H1 (cell line): ENCODE measurements around the gene SLC12A7. TPM values are rescaled to one million over a fixed set of nuclear protein-coding genes. Genes with fewer than 3 reads are reported as not detected.

Source experiments
- CTCF ChIA-PET: fragments of 300-600 bp; sonication (Branson Sonifier 250); formaldehyde crosslinking; loops from one replicate; lab custom pipeline; 2021; ENCODE audit not compliant: partially characterized antibody; lab: Charles Lee
- POLR2A ChIA-PET: fragments of 300-600 bp; sonication (Branson Sonifier 250); formaldehyde crosslinking; loops from one replicate; lab custom pipeline; 2021; ENCODE audit warnings: inconsistent platforms; ENCODE audit not compliant: partially characterized antibody; lab: Charles Lee
- DNase-seq, 2 experiments: peaks; one replicate each; pipeline versions ENCODE4 v3.0.0 to v3.0.0-alpha.2; 2010 to 2022; ENCODE audit warnings: low spot score in 2 of 2, low read depth in 1 of 2, mixed read lengths in 1 of 2
- FAIRE-seq: peaks from 2 replicates; lab custom pipeline; 2011; peaks lifted over from hg19 to GRCh38; lab: Jason Lieb, UNC
- H2AFZ ChIP-seq: 2 replicates; pipeline ENCODE4 v1.8.1; 2012; ENCODE audit warnings: low read length, inconsistent platforms
- H2AK5ac ChIP-seq: 2 replicates; pipeline ENCODE4 v1.6.1; 2013; ENCODE audit warnings: low read depth, low read length
- H2BK120ac ChIP-seq: replicated peaks from 2 replicates; pipeline ENCODE3; 2013; ENCODE audit warnings: low read depth, low read length, inconsistent platforms
- H2BK12ac ChIP-seq: 2 replicates; pipeline ENCODE4 v1.6.1; 2013; ENCODE audit warnings: low read depth, low read length
- H2BK15ac ChIP-seq: 2 replicates; pipeline ENCODE4 v1.6.1; 2013; ENCODE audit warnings: low read length
- H2BK20ac ChIP-seq: 2 replicates; pipeline ENCODE4 v1.6.1; 2013; ENCODE audit warnings: low read length
- H2BK5ac ChIP-seq: 2 replicates; pipeline ENCODE4 v1.6.1; 2013; ENCODE audit warnings: low read depth, low read length
- H3K14ac ChIP-seq: 2 replicates; pipeline ENCODE4 v1.6.1; 2013; ENCODE audit warnings: inconsistent platforms; ENCODE audit not compliant: insufficient read length
- H3K18ac ChIP-seq: 2 replicates; pipeline ENCODE4 v1.6.1; 2013; ENCODE audit warnings: low read length; ENCODE audit errors: extremely low read depth
- H3K23ac ChIP-seq: 2 replicates; pipeline ENCODE4 v1.6.1; 2013; ENCODE audit warnings: inconsistent platforms; ENCODE audit not compliant: insufficient read length
- H3K23me2 ChIP-seq: 2 replicates; pipeline ENCODE4 v1.6.1; 2013; ENCODE audit warnings: low read depth, low read length
- H3K27ac ChIP-seq: 2 replicates; pipeline ENCODE4 v1.6.1; 2011; ENCODE audit warnings: low read depth, low read length, inconsistent platforms
- H3K27me3 ChIP-seq, 4 experiments: replicated peaks in 1 of 4; 1 replicate in 1 of 4; 2 replicates in 3 of 4; pipeline versions ENCODE4 v1.6.1 to v1.8.1; 2011 to 2013; ENCODE audit warnings: low read length in 3 of 4, mild to moderate bottlenecking in 3 of 4, inconsistent platforms in 2 of 4, mixed read lengths in 2 of 4, moderate library complexity in 1 of 4; ENCODE audit not compliant: control insufficient read depth in 3 of 4, insufficient read depth in 3 of 4; ENCODE audit errors: extremely low read depth in 1 of 4
- H3K36me3 ChIP-seq, 4 experiments: 2 replicates each; pipeline versions ENCODE4 v1.6.1 to v1.8.1; 2011 to 2013; ENCODE audit warnings: mild to moderate bottlenecking in 4 of 4, low read length in 3 of 4, moderate library complexity in 2 of 4, control low read depth in 1 of 4, inconsistent platforms in 1 of 4; ENCODE audit not compliant: insufficient read depth in 4 of 4, control insufficient read depth in 2 of 4
- H3K4ac ChIP-seq: replicated peaks from 2 replicates; pipeline ENCODE3; 2013; ENCODE audit warnings: low read length, low read depth, mixed read lengths, inconsistent platforms; ENCODE audit not compliant: insufficient read length
- H3K4me1 ChIP-seq, 4 experiments: replicated peaks in 1 of 4; 1 replicate in 1 of 4; 2 replicates in 3 of 4; pipeline versions ENCODE4 v1.6.1 to v1.8.1; 2011 to 2013; ENCODE audit warnings: low read length in 3 of 4, inconsistent platforms in 2 of 4, mixed read lengths in 1 of 4; ENCODE audit not compliant: insufficient read depth in 4 of 4, control insufficient read depth in 3 of 4
- H3K4me2 ChIP-seq, 2 experiments: 2 replicates each; pipeline versions ENCODE4 v1.6.1 to v1.8.1; 2011 to 2013; ENCODE audit warnings: low read depth in 2 of 2, low read length in 2 of 2, control low read depth in 1 of 2, inconsistent platforms in 1 of 2, mild to moderate bottlenecking in 1 of 2; ENCODE audit not compliant: insufficient read depth in 1 of 2
- H3K4me3 ChIP-seq, 4 experiments: fragments of 200-600, 300-600 bp in 1 of 4; sonication (generic), shearing (Covaris generic), sonication (Bioruptor Twin) in 1 of 4; 2 replicates each; pipeline versions ENCODE4 v1.5.1 to v1.8.1; 2011 to 2016; ENCODE audit warnings: low read length in 4 of 4, low read depth in 3 of 4, control low read depth in 2 of 4, inconsistent platforms in 2 of 4, mild to moderate bottlenecking in 2 of 4, mixed read lengths in 1 of 4, moderate library complexity in 1 of 4; ENCODE audit not compliant: insufficient read depth in 2 of 4; ENCODE audit errors: extremely low read depth in 1 of 4
- H3K56ac ChIP-seq: replicated peaks from 2 replicates; pipeline ENCODE3; 2013; ENCODE audit warnings: low read depth, mild to moderate bottlenecking, mixed read lengths, low read length, inconsistent platforms; ENCODE audit not compliant: insufficient read length
- H3K79me1 ChIP-seq: 2 replicates; pipeline ENCODE4 v1.6.1; 2013; ENCODE audit warnings: low read depth, low read length, control low read depth
- H3K79me2 ChIP-seq, 2 experiments: 2 replicates each; pipeline versions ENCODE4 v1.6.1 to v1.8.1; 2012 to 2013; ENCODE audit warnings: low read length in 2 of 2, mild to moderate bottlenecking in 2 of 2, inconsistent platforms in 1 of 2; ENCODE audit not compliant: insufficient read depth in 2 of 2, control insufficient read depth in 1 of 2
- H3K9ac ChIP-seq, 4 experiments: replicated peaks in 1 of 4; 1 replicate in 1 of 4; 2 replicates in 3 of 4; pipeline versions ENCODE4 v1.6.1 to v1.8.1; 2011 to 2013; ENCODE audit warnings: low read depth in 3 of 4, low read length in 3 of 4, control low read depth in 2 of 4, mild to moderate bottlenecking in 2 of 4, moderate library complexity in 2 of 4, inconsistent platforms in 1 of 4; ENCODE audit errors: extremely low read depth in 1 of 4
- H3K9me3 ChIP-seq, 2 experiments: 2 replicates each; pipeline versions ENCODE4 v1.6.1 to v1.8.1; 2012 to 2013; ENCODE audit warnings: mild to moderate bottlenecking in 2 of 2, moderate library complexity in 2 of 2, control low read depth in 1 of 2, inconsistent platforms in 1 of 2, low read depth in 1 of 2, low read length in 1 of 2, mixed read lengths in 1 of 2; ENCODE audit not compliant: insufficient read depth in 2 of 2
- H4K20me1 ChIP-seq, 2 experiments: replicated peaks in 1 of 2; 2 replicates each; pipeline versions ENCODE3 to v1.8.1; 2011 to 2013; ENCODE audit warnings: inconsistent platforms in 2 of 2, low read length in 2 of 2, mild to moderate bottlenecking in 1 of 2; ENCODE audit not compliant: insufficient read depth in 2 of 2, control insufficient read depth in 1 of 2
- H4K5ac ChIP-seq: 2 replicates; pipeline ENCODE4 v1.6.1; 2013; ENCODE audit warnings: low read length, low read depth, mixed read lengths, inconsistent platforms; ENCODE audit not compliant: insufficient read length
- H4K8ac ChIP-seq: 2 replicates; pipeline ENCODE4 v1.8.0; 2013; ENCODE audit warnings: mild to moderate bottlenecking, moderate library complexity, low read length, inconsistent platforms; ENCODE audit not compliant: insufficient read depth; ENCODE audit errors: extremely low read depth
- H4K91ac ChIP-seq: replicated peaks from 2 replicates; pipeline ENCODE3; 2013; ENCODE audit warnings: low read length, mixed read lengths, inconsistent platforms; ENCODE audit not compliant: insufficient read length
- BACH1 ChIP-seq: IDR thresholded peaks from 2 replicates; pipeline ENCODE4 v1.6.1; 2012; ENCODE audit warnings: low read length, improper control_type of control experiment
- CBX5 ChIP-seq: fragments of 300-800, 300-1000 bp; sonication (generic); IDR thresholded peaks from 2 replicates; pipeline ENCODE4 v1.7.1; 2016; ENCODE audit warnings: antibody characterized with exemption, low read length, low read depth
- CHD1 ChIP-seq: IDR thresholded peaks from 2 replicates; pipeline ENCODE4 v1.6.1; 2012; ENCODE audit warnings: low read depth, low read length, improper control_type of control experiment
- EZH2 ChIP-seq: fragments of 200-600 bp; sonication (generic); IDR thresholded peaks from 2 replicates; pipeline ENCODE4 v1.7.1; 2012; ENCODE audit warnings: low read depth, mild to moderate bottlenecking, moderate library complexity, low read length, inconsistent platforms; ENCODE audit not compliant: severe bottlenecking
- SP1 ChIP-seq: IDR thresholded peaks from 2 replicates; pipeline ENCODE4 v1.6.1; 2011; ENCODE audit warnings: low read depth, low read length
- TBP ChIP-seq: IDR thresholded peaks from 2 replicates; pipeline ENCODE4 v1.6.1; 2011; ENCODE audit warnings: low read depth, low read length, improper control_type of control experiment
- WGBS, 2 experiments: shearing (Covaris generic) in 1 of 2; methylation state at CpG; one replicate each; pipeline versions ENCODE4 v1.1.6 to v1.1.7; 2013 to 2015; ENCODE audit warnings: low lambda C conversion rate in 2 of 2, mixed read lengths in 2 of 2, inconsistent platforms in 1 of 2, low coverage in 1 of 2, missing lambda C conversion rate in 1 of 2; ENCODE audit not compliant: insufficient replicate concordance in 2 of 2, insufficient coverage in 1 of 2, insufficient read length in 1 of 2; ENCODE audit errors: extremely low coverage in 1 of 2, missing lambda C conversion rate in 1 of 2; 5-methylcytosine and 5-hydroxymethylcytosine counted together
- polyA plus RNA-seq, 7 experiments: library from polyadenylated mRNA; depleted of rRNA in 3 of 7; stranded (reverse) in 5 of 7; unstranded in 2 of 7; fragments of >200 nt in 5 of 7; fragments of 200-250 nt in 2 of 7; gene quantifications; 1 replicate in 5 of 7; 2 replicates in 1 of 7; 4 replicates in 1 of 7; pipeline versions ENCODE4 v1.2.1 to v1.2.3, GENCODE V29; 2011 to 2013; ENCODE audit warnings: missing spikeins in 2 of 7, mixed read lengths in 2 of 7
- total RNA-seq: library from RNA; stranded (reverse); fragmentation: NEBNext Ultra II Directional; extraction: Animal tissue kit (Norgen Biotek cat#: 25700); gene quantifications from 2 replicates; pipeline ENCODE4 v1.2.1, GENCODE V29; 2021
- TF ChIP-seq, protein P1 (sequence below): IDR thresholded peaks from 2 replicates; pipeline ENCODE4 v1.6.1; 2012; ENCODE audit warnings: low read length, inconsistent platforms

Gene SLC12A7
- total and polyA plus RNA-seq, 2 of the 8 experiments (the other 6 are each of a cell fraction or from before 2014, with no cell fraction given), result 23.5 to 39.7 TPM

DNA sequence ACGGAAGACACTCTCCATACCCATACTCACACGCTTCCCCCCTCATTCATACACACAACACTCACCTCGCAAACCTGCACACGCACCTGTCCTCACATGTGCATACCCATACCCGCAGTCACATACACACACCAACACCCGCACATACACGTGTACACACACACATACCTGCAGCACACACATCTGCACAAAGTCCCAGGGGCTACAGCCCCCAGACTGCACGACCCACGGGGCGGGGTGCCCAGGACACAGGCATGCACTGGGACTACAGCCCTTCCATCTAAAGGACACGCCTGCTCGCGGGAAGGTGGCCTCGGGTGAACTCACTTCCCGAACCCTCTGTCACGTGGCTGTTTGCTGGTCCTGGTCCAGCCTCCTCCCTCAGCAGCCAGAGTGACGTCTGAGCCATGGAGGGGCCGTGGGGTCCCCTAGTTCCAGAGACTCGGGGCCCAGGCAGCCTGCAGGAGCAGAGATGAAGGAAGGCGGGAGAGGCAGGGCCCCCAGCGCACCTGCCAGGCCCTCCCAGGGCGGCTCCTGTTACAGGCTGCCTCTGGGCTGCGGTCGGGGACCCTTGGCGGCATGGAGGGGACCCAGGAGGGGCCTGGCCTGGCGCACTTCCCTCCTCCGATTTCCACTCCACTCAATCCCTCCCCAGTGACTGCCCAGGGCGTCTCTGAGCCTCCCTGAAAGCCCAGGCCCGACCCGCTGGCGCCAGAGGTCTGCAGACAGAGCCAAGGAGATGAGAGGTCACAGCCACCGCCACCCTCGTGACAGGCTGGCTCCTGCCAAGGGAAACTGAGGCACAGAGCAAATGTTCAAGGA lies 8.1 kb downstream of the SLC12A7 start:
- no peaks in the 10 kb centered on the region for H3K27me3 ChIP-seq
- H2BK120ac ChIP-seq, result no peak overlapping the region
- H3K23ac ChIP-seq, result no peak overlapping the region
- H2AFZ ChIP-seq, result no peak overlapping the region
- peak overlapping the region; percentile 25; the same call in 1 of the 2 replicates for H2BK15ac ChIP-seq
- H3K18ac ChIP-seq, result peak overlapping the region; percentile 16; the same call in 1 of the 2 replicates
- peaks cover 37% of the 10 kb centered on the region for H3K79me1 ChIP-seq
- peak overlapping the region; percentile 20; the same call in 1 of the 2 replicates for H2BK12ac ChIP-seq
- peak overlapping the region; percentile 65 for H4K8ac ChIP-seq
- no peak overlapping the region for H4K5ac ChIP-seq
- FAIRE-seq, result no peak
- H3K4me2 ChIP-seq, result no peak overlapping the region
- no peak for DNase-seq
- POLR2A ChIA-PET, result interaction anchor here (1.7 kb wide), 1 partner anchor 10 kb away, joined by 9 read pairs; no protein-coding TSS in a partner anchor
- H3K14ac ChIP-seq, result no peak overlapping the region
- peak overlapping the region; percentile 69 for H4K91ac ChIP-seq
- peaks cover 2 to 97% of the 10 kb centered on the region in 2 experiments; a peak in 3 of 4 replicates for H3K79me2 ChIP-seq
- H3K4me3 ChIP-seq, result no peak overlapping the region
- H3K56ac ChIP-seq, result no peak overlapping the region
- H3K9me3 ChIP-seq, result no peaks in the 10 kb centered on the region
- 83 to 100% methylated on average over 3 to 29 of the region's 33 CpGs for WGBS, 2 experiments
- H3K23me2 ChIP-seq, result 0 out of 2 replicates have a peak, but pooled peaks cover 2% of the 10 kb centered on the region
- no peak overlapping the region for H3K27ac ChIP-seq
- peaks cover 6 to 28% of the 10 kb centered on the region in 2 experiments for H4K20me1 ChIP-seq
- peak overlapping the region; percentile 33 for H3K4ac ChIP-seq
- H3K4me1 ChIP-seq, result peaks cover 7 to 85% (median 69%) of the 10 kb centered on the region in 4 experiments
- CTCF ChIA-PET, result no interaction called here
- H2AK5ac ChIP-seq, result peak overlapping the region; percentile 17; the same call in 1 of the 2 replicates
- H3K9ac ChIP-seq, result 0 out of 7 replicates have a peak overlapping the region, but pooled peaks of 1 of the 4 experiments have one; percentile 14
- H2BK20ac ChIP-seq, result no peak overlapping the region
- no peaks in the 10 kb centered on the region for H3K36me3 ChIP-seq
- peak overlapping the region; percentile 55 for H2BK5ac ChIP-seq
- TF ChIP-seq BACH1 (no peak), CBX5 (no peak), CHD1 (no peak), EZH2 (no peak), SP1 (no peak), TBP (no peak)
- TF ChIP-seq, protein P1, sequence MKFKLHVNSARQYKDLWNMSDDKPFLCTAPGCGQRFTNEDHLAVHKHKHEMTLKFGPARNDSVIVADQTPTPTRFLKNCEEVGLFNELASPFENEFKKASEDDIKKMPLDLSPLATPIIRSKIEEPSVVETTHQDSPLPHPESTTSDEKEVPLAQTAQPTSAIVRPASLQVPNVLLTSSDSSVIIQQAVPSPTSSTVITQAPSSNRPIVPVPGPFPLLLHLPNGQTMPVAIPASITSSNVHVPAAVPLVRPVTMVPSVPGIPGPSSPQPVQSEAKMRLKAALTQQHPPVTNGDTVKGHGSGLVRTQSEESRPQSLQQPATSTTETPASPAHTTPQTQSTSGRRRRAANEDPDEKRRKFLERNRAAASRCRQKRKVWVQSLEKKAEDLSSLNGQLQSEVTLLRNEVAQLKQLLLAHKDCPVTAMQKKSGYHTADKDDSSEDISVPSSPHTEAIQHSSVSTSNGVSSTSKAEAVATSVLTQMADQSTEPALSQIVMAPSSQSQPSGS, result no peak
